PC-3 (cell line): ENCODE data around the gene ARMC7. TPM values are rescaled to one million over a fixed set of nuclear protein-coding genes. Genes with fewer than 3 reads are reported as not detected.
A peak's percentile ranks its signal among the peaks of the same experiment; 100 is the strongest.

Experiments
- ATAC-seq: fragments of 200-7000 bp; cut with Tn5 transposase; 2 replicates; pipeline ENCODE4 v1.9.1; 2020; ENCODE audit warnings: mild to moderate bottlenecking, moderate library complexity
- BruUV-seq: library from RNA; stranded (reverse); fragments of 400-500 nt; replicated peaks from 2 replicates; lab custom pipeline; 2021; lab: Mats Ljungman, UMichigan
- CTCF ChIA-PET: fragments of 300-600 bp; sonication (Branson Sonifier 250); formaldehyde crosslinking; loops from one replicate; lab custom pipeline; 2022; ENCODE audit warnings: antibody characterized with exemption; lab: Charles Lee
- POLR2A ChIA-PET: fragments of 300-600 bp; sonication (Branson Sonifier 250); formaldehyde crosslinking; loops from one replicate; lab custom pipeline; 2022; ENCODE audit warnings: antibody characterized with exemption; ENCODE audit not compliant: unreplicated experiment; lab: Charles Lee
- DNase-seq: peaks from one replicate; pipeline ENCODE4 v3.0.0-alpha.2; 2015
- H2AFZ ChIP-seq: fragments of 300-600 bp; sonication (generic); 2 replicates; pipeline ENCODE4 v1.6.0; 2016; ENCODE audit warnings: antibody characterized with exemption, low read length
- H3F3A ChIP-seq: fragments of 300-600 bp; sonication (generic); one replicate; pipeline ENCODE4 v1.6.0; 2017; ENCODE audit warnings: antibody characterized with exemption, low read length, control low read depth, mild to moderate bottlenecking; ENCODE audit not compliant: unreplicated experiment
- H3K27ac ChIP-seq: fragments of 300-600 bp; sonication (generic); 2 replicates; pipeline ENCODE4 v1.5.1; 2016; ENCODE audit warnings: mild to moderate bottlenecking, low read length
- H3K27me3 ChIP-seq: fragments of 300-600 bp; sonication (generic); 2 replicates; pipeline ENCODE4 v1.6.1; 2016; ENCODE audit warnings: low read length, mixed read lengths
- H3K36me3 ChIP-seq: fragments of 300-600 bp; sonication (generic); 2 replicates; pipeline ENCODE4 v1.6.1; 2016; ENCODE audit warnings: low read depth, mixed run types, low read length, mixed read lengths
- H3K4me1 ChIP-seq: fragments of 300-600 bp; sonication (generic); 2 replicates; pipeline ENCODE4 v1.5.1; 2016; ENCODE audit warnings: low read length; ENCODE audit not compliant: insufficient read depth
- H3K4me2 ChIP-seq: fragments of 300-600 bp; sonication (generic); 2 replicates; pipeline ENCODE4 v1.6.0; 2016; ENCODE audit warnings: low read length
- H3K4me3 ChIP-seq: fragments of 300-600 bp; sonication (generic); 2 replicates; pipeline ENCODE4 v1.5.1; 2016; ENCODE audit warnings: mild to moderate bottlenecking, low read length, mixed read lengths
- H3K79me2 ChIP-seq: fragments of 300-600 bp; sonication (generic); 2 replicates; pipeline ENCODE4 v1.6.1; 2017; ENCODE audit warnings: low read length, mixed read lengths
- H3K9ac ChIP-seq: fragments of 300-600 bp; sonication (generic); 2 replicates; pipeline ENCODE4 v1.6.0; 2016; ENCODE audit warnings: mild to moderate bottlenecking, low read length
- H3K9me2 ChIP-seq: fragments of 300-600 bp; sonication (generic); replicated peaks from 2 replicates; pipeline ENCODE4 v1.6.1; 2016; ENCODE audit warnings: mixed run types, low read length, mixed read lengths
- H3K9me3 ChIP-seq: fragments of 300-600 bp; sonication (generic); 2 replicates; pipeline ENCODE4 v1.6.1; 2016; ENCODE audit warnings: low read length, mixed read lengths
- H4K20me1 ChIP-seq: fragments of 300-600 bp; sonication (generic); 2 replicates; pipeline ENCODE4 v1.6.1; 2016; ENCODE audit warnings: low read length, mixed read lengths
- CTCF ChIP-seq: fragments of 300-600 bp; sonication (generic); conservative IDR thresholded peaks from 2 replicates; pipeline ENCODE4 v1.5.1; 2017; ENCODE audit warnings: antibody characterized with exemption, low read depth, mild to moderate bottlenecking, low read length
- EZH2 ChIP-seq: fragments of 300-600 bp; sonication (generic); IDR thresholded peaks from one replicate; pipeline ENCODE4 v1.6.1; 2017; ENCODE audit warnings: antibody characterized with exemption, mild to moderate bottlenecking, low read length; ENCODE audit not compliant: unreplicated experiment
- EZH2phosphoT487 ChIP-seq: fragments of 300-600 bp; sonication (generic); IDR thresholded peaks from 2 replicates; pipeline ENCODE4 v1.6.1; 2018; ENCODE audit warnings: mild to moderate bottlenecking, antibody characterized with exemption, low read length, borderline replicate concordance
- intact Hi-C: fragments of 100-400 bp; cut with micrococcal nuclease; formaldehyde crosslinking; loops from 2 replicates; pipeline ENCODE4 v1.9.0; 2023
- total RNA-seq: library from RNA; depleted of rRNA; stranded (reverse); fragments of >200 nt; gene quantifications from 2 replicates; pipeline ENCODE4 v1.2.3, GENCODE V29; 2014

Gene ARMC7
- total RNA-seq, 1 experiment from 2014 or later, result 17.0 TPM

- H3K9me3 ChIP-seq, result no peaks in the 10 kb centered on the region
- intact Hi-C loops, result no loop called here
- BruUV-seq, result no TSS peak
- no peaks in the 10 kb centered on the region for H3K9me2 ChIP-seq
- no peak within 1 kb of the TSS for H3K9ac ChIP-seq
- POLR2A ChIA-PET, result interaction anchor here (0.5 kb wide), 1 partner anchor 215 kb away, joined by 46 read pairs; no protein-coding TSS in a partner anchor
- no peak for DNase-seq
- no peaks in the 10 kb centered on the region for H3K27me3 ChIP-seq
- H3K4me2 ChIP-seq, result no peak within 1 kb of the TSS; the same call in 1 of the 2 replicates
- ATAC-seq, result no peak
- H3F3A ChIP-seq, result no peaks in the 10 kb centered on the region
- H3K79me2 ChIP-seq, result no peaks in the 10 kb centered on the region
- TF ChIP-seq CTCF (no peak), EZH2 (no peak), EZH2phosphoT487 (no peak)
- H4K20me1 ChIP-seq, result no peaks in the 10 kb centered on the region
- no peak within 1 kb of the TSS; the same call in 1 of the 2 replicates for H2AFZ ChIP-seq
- CTCF ChIA-PET, result no interaction called here
- no peak within 1 kb of the TSS for H3K4me3 ChIP-seq
- H3K27ac ChIP-seq, result no peak within 1 kb of the TSS
- peaks cover 20% of the 10 kb centered on the region for H3K4me1 ChIP-seq
- H3K36me3 ChIP-seq, result no peaks in the 10 kb centered on the region
These were observed 22.0 kb upstream of the ARMC7 start, which contains the start of gene SLC16A5 for GRCh38 chr17:75087558-75088453. SLC16A5 (plus strand) TSS chr17:75087954; CDS start chr17:75093637, 5,683 bp downstream.

- no peak overlapping the region for H3K9ac ChIP-seq
- DNase-seq, result peak; percentile 65
- H3K4me1 ChIP-seq, result peaks cover 27% of the 10 kb centered on the region
- POLR2A ChIA-PET, result interaction anchor here (0.5 kb wide), 1 partner anchor 216 kb away, joined by 46 read pairs; no protein-coding TSS in a partner anchor
- intact Hi-C loops, result no loop called here
- H3K9me3 ChIP-seq, result no peaks in the 10 kb centered on the region
- H3K27ac ChIP-seq, result no peak overlapping the region
- no peaks in the 10 kb centered on the region for H3K79me2 ChIP-seq
- H3F3A ChIP-seq, result no peaks in the 10 kb centered on the region
- no peaks in the 10 kb centered on the region for H4K20me1 ChIP-seq
- H3K4me2 ChIP-seq, result no peak overlapping the region; the same call in 1 of the 2 replicates
- TF ChIP-seq EZH2 (no peak), CTCF (no peak), EZH2phosphoT487 (no peak)
- CTCF ChIA-PET, result interaction anchor here (0.5 to 0.7 kb wide), 2 partner anchors 127 to 512 kb away, joined by 6 to 7 read pairs; no protein-coding TSS in a partner anchor
- no peak overlapping the region for H3K4me3 ChIP-seq
- ATAC-seq, result peak; percentile 92
- no TSS peak for BruUV-seq
- H3K36me3 ChIP-seq, result no peaks in the 10 kb centered on the region
- no peaks in the 10 kb centered on the region for H3K9me2 ChIP-seq
- no peaks in the 10 kb centered on the region for H3K27me3 ChIP-seq
- no peak overlapping the region; the same call in 1 of the 2 replicates for H2AFZ ChIP-seq
These were observed 21.0 kb upstream of the ARMC7 start for GRCh38 chr17:75088465-75089417.
